HG03342 (cell line): ENCODE results near the gene GPHB5.
"Not testable (repeated sequence)": the region's sequence is repeated elsewhere in the genome, so short reads cannot be mapped to it uniquely, and the experiment has no call there.

ENCODE experiments used
- ATAC-seq: cut with Tn5 transposase; IDR thresholded peaks from one replicate; pipeline ENCODE4 v1.9.1; 2021; ENCODE audit warnings: mild to moderate bottlenecking, moderate library complexity; ENCODE audit not compliant: unreplicated experiment

GPHB5 gene

DNA sequence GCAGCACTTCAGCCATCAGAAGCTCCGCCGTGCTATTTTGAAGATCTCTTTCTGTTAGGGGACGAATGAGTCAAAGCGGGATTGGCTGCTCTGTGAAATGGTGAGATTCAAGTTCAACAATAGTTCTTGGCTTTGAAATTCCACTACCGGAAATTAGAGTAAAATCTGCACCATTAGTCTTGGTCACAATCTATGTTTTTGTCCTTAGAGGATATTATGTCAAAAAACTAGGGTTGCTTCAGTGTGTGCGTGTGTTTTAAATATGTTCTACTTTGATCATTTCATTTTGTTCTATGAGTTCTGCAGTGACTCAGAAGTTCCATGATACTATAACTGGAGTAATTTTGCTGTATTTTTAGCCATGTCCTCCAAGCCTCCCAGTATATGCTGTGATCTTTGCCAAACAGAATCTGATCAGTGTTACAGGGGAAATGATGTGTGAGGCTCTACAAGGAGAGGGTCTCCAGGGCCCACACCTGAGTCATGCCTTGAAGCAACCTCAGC, 22.6 kb downstream of the GPHB5 start:
- ATAC-seq, result no peak

DNA sequence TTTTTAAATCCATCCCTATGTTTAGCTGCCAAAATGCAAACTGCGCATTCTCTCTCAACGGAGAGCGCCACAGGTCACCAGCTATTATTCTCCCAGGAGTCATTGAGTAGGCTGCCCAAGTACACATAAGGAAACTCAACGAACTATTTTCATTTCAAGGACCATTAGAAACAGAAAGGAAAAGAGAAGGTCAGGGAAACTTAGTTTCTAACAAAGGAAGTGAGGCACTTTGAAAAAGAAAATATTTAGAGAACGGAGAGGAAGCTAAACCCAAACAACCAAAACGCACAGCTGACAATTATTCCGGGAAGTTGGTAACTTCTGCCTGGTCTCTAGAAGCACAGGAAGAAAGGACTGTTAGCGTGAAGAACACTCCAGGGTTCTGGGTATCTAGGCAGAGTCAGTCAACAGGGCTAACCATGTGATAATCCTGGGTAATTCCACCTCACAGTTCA, 23.5 kb downstream of the GPHB5 start:
- no peak for ATAC-seq

DNA sequence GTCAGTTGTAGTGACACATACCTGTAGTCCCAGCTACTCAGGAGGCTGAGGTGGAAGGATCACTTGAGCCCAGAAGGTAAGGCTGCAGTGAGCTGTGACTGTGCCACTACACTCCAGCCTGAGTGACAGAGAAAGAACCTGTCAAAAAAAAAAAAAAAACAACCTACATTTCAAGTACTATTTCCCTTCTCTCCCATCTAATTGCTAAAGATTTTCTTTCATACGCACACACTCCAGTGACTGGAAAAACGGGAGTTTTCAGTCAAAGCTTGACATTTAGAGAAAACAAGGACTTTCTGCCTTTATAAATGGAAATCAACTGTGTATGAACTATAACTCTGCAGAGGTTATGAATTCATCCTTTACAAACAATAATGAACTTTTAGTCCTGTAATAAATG, 25.9 kb downstream of the GPHB5 start:
- ATAC-seq, result no peak

DNA sequence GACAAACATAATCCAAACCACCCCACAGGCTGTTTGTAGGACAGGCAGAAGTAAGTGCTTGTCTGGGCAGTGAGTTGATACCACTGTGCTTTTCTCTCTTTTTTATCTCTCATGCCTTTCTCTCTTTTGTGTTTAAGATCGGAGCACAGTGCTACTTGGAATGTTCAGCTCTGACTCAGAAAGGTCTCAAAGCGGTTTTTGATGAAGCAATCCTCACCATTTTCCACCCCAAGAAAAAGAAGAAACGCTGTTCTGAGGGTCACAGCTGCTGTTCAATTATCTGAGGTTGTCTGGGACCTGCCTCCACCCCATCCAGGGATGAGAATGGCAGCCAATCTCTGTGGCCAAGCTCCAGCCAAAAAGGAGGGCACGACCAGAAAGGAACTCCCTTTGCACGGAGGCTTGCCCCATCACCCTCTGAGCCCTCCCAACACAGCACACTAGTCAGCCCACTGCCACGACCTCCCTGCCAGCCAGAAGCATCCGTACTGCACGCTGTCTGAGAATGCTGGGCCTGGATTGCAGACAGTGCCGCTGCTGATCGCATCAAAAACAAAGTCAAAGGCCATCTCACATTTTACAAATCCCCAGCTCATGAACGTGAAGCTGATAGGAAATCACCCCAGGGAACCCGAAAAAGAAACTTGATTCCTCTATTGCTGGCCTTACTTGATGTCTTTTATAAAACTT, 27.8 kb downstream of the GPHB5 start:
- ATAC-seq, result no peak

DNA sequence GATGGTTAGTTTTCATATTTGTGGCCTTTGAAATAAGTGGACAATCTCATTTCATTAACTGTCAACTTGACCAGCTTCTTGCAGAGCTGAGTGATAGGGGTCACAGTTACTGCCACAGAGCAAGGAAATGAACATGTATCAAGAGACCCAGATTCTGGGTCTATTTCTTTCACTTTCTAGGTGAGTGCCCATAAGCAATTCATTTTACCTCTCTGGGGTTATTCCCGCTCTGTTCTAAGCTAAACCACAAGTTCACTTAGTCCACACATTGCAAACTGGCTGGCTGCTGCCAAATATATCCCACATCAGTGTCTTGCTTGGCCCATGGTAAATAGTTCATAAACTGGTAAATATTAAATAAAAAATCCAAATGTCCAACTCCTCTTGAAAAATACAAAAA, 29.9 kb downstream of the GPHB5 start:
- no peak for ATAC-seq

DNA sequence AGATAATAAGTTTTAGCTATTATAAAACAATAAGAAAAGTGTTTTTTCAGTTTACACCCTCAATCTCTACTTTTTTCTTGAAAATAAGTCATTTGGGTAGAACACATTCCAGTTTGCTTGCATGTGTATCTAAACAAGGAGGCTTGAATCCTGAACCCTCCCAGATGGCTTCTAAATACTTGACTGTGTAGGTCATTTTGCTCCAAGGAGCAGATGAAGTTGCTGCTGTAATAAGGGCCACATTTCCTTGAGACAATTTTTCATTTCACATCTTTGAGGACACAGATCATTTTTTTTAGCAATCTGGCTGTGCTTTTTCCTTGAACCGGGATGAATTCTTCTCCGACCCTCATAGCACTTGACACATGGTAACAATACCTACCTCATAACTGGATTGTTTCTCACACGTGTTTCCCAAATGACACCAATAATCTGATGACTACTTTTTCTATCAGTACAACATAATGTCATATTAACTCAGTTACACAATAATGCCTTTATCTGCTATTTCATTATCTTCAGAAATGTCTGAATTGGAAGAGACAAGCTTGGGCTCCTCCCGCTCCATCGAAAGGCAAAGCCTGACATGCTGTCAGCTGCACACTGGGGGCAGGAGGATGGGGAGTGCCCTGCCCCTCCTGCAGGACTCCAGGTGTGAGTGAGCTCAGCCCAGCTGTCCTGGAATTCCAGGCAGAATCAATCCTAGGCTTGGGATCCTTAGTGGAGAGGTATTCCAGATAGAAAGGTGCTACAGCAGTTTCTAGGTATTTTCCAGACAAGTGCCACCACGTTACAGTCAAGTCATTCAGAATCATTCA, 30.9 kb downstream of the GPHB5 start:
- no peak for ATAC-seq

DNA sequence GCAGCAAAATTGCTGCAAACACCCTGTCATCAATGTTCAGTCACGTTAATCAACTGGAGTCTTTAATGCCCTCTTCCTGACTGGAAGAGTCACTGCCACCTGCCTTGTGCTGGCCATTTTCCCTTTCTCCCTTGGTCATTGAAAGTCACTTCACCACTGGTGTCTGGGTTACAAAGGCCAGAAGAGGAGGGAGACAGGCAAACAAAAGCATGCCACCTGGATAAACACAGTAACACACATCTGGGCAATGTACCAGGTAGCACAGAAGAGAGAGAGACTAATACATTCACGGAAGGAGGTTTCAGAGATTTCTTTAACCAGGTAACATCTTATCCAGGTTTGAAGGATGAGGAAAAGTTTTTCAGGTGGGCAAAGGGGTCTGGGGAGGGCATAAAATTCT, 32.7 kb downstream of the GPHB5 start:
- ATAC-seq, result no peak

DNA sequence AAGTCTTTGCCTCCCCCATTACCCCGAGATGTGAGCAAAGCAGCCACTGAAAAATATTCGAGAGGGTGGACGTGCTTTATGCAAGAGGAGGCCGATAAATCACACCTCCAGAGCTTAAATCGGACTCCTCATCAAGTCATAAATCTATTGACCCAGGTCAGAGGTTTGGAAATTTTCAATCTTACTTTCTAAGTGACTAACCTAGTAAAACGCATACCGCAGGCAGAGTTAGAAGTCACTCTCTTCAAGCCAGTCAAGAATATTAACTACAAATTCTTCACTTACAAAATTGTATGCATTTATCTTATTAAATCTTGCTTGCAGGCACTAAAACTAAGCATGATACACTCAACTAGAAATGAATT, 34.9 kb downstream of the GPHB5 start:
- ATAC-seq, result no peak

DNA sequence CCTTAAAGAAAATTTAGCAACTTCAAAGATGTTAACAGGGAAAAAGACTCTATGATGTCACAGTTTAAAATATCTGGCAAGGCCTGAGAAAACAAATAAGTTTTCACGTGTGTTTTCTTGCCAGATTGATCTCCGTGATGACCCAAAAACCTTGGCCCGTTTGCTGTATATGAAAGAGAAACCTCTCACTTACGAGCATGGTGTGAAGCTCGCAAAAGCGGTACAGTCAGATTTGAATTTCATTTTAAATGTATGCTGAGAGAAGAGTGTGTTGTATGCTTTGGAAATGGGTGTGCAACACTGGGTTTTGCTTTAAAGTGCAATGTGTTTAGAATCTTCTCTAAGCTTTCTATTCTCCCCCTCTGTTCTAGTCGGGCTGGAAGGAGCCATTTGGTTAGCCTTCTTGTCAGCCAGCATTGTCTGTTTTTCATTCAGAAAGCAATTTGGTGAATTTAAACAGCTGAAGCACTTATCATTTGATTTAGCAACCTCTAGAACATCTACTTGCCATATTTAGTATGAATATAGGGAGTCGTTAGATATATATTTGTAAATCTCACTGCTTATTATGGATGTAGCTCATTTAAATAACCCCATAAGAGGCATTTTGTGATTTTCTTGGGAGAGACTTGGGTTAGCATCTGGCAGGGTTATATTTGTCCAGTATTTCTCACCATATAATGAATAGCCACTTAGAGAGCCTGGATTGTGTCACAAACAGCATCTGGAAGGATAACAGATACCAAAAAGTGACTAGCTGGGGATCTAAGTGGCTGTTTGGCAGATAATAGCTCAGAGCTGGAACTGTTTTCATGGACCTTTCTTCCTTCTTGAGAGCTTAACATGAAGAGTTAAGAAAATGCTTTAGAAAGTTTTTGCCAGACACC, 35.5 kb downstream of the GPHB5 start:
- no peak for ATAC-seq

DNA sequence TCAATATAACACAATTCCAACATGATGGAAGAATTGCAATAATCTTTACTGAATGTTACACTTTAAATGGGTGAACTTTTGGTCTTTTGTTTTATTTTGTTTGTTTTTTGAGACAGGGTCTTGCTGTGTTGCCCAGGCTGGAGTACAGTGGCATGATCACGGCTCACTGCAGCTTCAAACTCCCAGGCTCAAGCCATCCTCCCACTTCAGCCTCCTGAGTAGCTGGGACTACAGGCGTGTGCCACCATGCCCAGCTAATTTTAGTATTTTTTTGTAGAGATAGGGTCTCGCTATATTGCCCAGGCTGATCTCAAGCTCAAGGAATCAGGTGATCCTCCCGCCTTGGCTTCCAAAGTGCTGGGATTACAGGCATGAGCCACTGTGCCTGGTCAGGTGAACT, 38.8 kb downstream of the GPHB5 start:
- not testable (repeated sequence) for ATAC-seq

DNA sequence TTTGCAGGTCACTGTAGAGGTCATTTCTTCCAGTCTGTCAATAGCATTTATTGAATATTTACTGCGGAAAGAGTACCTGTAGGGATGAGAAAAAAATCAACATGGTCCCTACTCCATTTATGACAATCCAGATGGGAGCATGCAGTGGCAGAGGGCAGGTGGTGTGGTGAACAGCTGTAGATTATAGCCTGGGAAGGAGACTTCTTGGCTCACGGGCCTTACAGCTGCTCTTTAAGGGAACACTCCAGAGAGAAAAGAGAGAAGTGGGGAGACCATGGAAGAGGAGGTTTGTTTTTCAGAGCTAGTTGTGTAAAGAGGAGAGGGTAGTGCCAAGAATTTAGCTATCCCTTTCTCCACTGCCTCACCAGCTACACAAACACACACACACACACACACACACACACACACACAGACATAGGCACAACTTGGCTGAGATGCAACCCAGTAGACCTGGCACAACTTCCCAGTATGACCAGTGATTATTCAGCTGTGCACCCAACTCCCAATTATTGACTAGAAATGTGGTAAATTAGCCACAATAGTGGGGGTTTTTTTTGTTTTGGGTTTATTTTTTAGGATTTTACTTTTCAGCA, 41.0 kb downstream of the GPHB5 start:
- ATAC-seq, result no peak

DNA sequence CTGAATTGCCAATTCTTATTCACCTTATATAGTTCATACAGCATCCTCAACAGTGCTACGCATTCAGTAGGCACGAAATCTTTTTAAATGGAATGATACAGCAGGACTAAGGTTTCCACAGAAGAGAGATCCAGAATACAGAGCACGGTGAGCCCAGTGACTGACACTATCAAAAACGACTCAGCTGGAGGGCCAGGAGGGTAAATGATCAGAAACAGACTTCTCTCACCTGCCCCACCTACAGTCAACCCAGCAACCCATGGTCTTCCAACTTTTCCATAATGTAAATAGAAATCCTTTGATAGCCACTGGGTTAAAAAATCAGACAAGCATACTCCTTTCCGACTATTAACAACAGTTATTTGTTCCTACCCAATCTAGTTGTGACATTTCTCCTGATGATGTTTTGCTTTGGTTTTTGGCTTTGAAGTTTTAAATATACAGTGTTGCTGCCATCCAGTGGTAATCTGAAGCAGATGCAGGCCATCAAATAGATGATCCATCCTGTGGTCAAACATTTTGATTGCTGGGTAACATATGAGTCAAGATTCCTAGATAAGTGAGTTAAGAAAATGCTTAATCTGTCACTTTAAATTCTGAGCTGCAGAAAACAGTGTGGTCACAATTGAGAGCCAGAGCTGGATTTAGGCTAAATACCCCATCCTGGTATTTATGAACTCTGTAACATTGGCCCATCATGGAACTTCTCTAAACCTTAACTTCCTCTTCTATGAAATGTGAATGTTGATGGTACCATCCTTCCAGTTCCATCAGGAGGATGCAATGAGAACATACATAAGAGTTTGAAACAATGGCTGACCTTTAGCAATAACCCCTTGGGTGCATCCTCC, 42.0 kb downstream of the GPHB5 start:
- peak; percentile 65 for ATAC-seq

DNA sequence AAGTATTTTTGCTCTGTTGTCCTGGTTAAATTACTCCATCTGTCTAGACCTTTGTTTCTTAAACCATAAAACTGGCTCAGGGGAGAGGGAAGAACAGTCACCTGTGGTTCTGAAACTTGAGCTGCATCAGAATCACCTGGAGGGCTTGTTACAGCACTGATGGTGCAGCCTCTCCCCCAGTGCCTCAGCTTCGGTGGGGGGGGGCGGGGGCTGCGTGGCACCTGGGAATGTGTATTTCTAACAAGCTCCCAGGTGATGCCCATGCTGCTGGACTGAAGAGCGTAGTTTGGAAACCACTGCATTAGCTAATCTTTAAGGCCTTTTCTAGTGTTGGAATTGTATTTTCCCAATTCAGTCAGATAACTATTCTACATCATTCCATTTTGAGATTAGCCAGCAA, 42.7 kb downstream of the GPHB5 start:
- ATAC-seq, result no peak

DNA sequence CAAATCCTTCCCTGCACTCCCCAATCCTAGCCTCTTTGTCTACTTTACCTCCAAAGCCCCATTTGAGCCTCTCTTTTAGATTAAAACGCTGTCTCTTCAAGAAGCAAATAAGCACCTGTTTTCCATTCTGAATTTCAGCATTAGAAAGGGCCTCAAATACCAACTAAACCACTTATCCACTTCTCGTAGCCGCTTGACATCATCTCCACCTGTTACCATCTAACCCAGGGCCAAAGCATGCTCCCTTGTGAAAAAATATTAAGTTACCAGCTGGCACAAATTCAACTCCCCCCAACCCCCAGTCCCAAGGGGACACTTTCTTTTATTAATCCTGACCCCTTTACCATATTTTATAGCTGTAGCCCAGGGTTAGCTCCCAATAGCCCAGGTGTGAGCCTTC, 43.1 kb downstream of the GPHB5 start:
- no peak for ATAC-seq

DNA sequence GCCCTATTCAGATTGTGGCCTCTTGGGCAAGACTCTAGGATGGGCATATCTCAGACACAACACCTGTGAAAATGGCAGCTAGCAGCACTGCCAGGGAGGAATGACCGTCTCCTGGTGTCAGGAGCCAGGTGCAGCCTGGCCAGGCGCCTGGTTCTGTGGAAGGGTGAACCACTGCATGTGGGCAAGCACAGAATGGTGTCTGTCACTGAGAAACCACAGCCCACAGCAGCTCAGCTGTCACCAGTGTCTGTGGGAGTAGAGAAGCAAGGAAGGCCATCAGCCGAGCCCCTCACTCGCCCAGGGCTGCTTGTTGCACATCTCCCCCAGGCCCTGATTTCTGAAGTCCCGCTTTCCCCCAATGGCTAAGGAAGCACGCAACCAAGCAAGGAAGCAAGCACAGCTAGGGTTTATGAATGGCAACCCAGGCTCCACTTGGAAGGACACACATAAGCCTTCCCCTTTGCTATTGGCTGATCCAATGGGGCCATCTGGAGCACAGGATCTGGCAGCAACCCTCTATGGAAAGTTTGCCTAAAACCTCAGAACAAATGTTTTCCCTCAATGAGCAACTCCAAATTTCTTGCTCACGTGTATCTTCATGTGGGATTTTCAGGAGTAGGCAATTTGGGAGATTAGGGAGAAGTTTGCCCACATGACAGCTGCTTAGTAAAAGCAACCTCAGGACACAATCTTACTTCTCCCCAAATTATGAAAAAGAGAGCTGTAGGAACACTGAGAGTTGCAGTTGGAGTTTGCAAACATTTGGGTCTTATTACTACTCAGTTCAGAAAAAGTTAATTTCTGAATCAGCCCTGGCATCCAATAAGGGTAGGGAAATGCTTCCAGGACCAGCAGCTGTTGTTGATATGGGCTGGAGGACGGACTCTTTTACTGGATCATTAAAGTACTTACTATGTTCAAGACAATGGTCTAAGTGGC, 44.7 kb downstream of the GPHB5 start:
- ATAC-seq, result no peak

DNA sequence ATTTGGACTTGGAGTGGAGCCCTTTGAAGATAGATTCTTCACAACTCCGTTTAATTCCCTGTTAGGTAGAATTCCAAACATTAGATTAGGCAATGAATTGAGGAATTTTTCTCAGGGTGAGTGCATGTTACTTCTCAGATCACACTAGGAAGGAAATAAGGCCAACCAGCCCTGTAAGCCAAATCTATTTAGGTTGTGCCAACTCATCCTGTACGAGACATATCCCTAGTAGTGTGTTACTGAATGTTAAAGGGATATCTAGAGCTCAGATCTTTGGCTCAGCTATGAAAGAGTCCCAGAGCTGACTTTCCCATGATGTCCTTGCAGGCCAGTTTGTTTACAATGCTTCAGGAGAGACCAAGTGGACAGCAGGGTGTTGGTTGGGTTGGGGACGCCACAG, 45.6 kb downstream of the GPHB5 start:
- no peak for ATAC-seq

DNA sequence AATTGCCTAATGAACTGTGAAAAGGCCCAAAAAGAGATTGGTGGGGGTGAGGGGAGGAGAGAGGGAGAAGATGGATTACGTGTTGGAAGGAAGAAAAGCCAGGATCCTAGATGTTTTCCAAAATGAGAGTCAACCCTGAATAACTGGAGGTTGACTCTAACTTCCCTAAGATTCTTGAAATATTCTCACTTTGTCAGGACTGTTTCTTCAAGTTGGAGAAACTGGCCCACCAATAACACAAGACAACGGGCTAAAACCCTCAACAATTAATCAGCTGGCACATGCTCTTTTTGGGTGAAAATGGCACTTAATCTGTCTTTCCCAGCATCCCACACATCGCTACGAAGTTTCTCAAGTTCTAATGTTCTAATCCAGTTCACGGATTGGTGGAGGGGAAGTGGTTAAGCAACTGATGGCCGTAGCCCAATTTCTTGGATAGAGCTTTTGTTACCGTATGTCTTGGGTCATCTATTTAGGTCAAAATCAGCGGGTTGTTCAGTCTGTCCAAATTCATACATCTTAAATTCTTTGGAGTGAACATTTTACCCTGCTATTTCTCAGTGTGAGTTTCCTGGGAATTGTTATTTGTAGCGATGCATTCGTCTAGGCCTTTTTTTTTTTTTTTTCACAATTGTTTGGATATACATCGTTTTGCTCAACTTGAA, 49.0 kb downstream of the GPHB5 start:
- ATAC-seq, result no peak

DNA sequence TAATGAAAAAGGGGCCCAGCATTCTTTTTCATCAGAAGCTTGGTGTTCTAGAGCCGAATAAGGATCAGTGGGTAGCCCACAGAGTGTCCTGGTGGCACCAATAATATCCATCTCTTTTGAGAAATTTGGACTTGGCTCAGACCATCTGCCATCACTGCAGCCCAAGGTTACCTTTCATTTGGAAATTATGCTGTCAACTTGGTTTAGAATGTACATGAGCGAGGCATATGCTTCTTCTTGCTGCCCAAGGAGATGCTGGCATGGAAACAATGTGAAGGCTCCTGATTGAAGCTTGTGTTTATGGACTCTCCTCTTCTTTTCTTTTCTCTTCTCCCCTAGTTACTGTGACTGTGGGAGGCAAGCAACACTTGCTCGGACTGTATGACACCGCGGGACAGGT, 50.0 kb downstream of the GPHB5 start:
- no peak for ATAC-seq
